Right lobe of liver (tissue), 6 donors: ENCODE measurements around the gene RAI1. TPM values are rescaled to one million over a fixed set of nuclear protein-coding genes. Genes with fewer than 3 reads are reported as not detected.

Source experiments
- ATAC-seq, 4 donors: fragments of 200-7000 bp; cut with Tn5 transposase; one replicate each; pipeline ENCODE4 v1.9.1; 2020; ENCODE audit warnings: mild to moderate bottlenecking in 4 of 4, moderate library complexity in 4 of 4
- DNase-seq, 3 donors: peaks; one replicate each; pipeline ENCODE4 v3.0.0-alpha.2; 2020
- H3K27ac ChIP-seq, 3 donors: fragments of 200-600 bp; one replicate each; pipeline ENCODE4 v1.8.0; 2022
- H3K27me3 ChIP-seq, 2 donors: fragments of 200-600 bp; one replicate each; pipeline ENCODE4 v1.8.0; 2022
- H3K36me3 ChIP-seq, 4 donors: fragments of 200-600 bp; sonication (generic) in 1 of 4; one replicate each; pipeline versions ENCODE4 v1.5.1 to v1.8.0; 2017 to 2022; ENCODE audit warnings: control low read depth in 1 of 4
- H3K4me1 ChIP-seq, 4 donors: fragments of 200-600 bp; sonication (generic) in 1 of 4; one replicate each; pipeline versions ENCODE4 v1.5.1 to v1.8.0; 2017 to 2022; ENCODE audit warnings: control low read depth in 1 of 4
- H3K4me3 ChIP-seq, 3 donors: fragments of 200-600 bp; one replicate each; pipeline ENCODE4 v1.8.0; 2022
- H3K9me3 ChIP-seq, 4 donors: fragments of 200-600 bp; sonication (generic) in 1 of 4; one replicate each; pipeline versions ENCODE4 v1.5.1 to v1.8.0; 2017 to 2022; ENCODE audit warnings: control low read depth in 1 of 4
- POLR2A ChIP-seq: fragments of 450-650 bp; IDR thresholded peaks from one replicate; pipeline ENCODE4 v1.6.1; 2017; ENCODE audit warnings: antibody characterized with exemption, mild to moderate bottlenecking
- WGBS: methylation state at CpG from one replicate; pipeline ENCODE4 v1.1.6; 2018; ENCODE audit warnings: low coverage, low lambda C conversion rate; ENCODE audit not compliant: insufficient coverage; ENCODE audit errors: missing lambda C conversion rate; 5-methylcytosine and 5-hydroxymethylcytosine counted together
- intact Hi-C, 2 donors: fragments of 100-400 bp; cut with DNase I; formaldehyde crosslinking; loops; one replicate each; pipeline versions ENCODE4 v1.11.2 to v1.14.1; 2022
- total RNA-seq, 6 experiments: library from RNA; depleted of rRNA in 2 of 6; stranded (reverse); fragments of >200 nt in 2 of 6; fragmentation: NEBNext Ultra II Directional in 3 of 6; extraction: Animal tissue kit (Norgen Biotek cat#: 25700) in 3 of 6; gene quantifications; one replicate each; pipeline versions ENCODE4 v1.1.0 to v1.2.4, GENCODE V29; 2016 to 2023
- TF ChIP-seq, protein P1 (sequence below), 4 donors: fragments of 200-600 bp in 3 of 4; fragments of 450-650 bp in 1 of 4; IDR thresholded peaks; one replicate each; pipeline versions ENCODE4 v1.5.1 to v1.8.0; 2016 to 2022; ENCODE audit warnings: antibody characterized with exemption in 4 of 4, mild to moderate bottlenecking in 2 of 4
- donor health status: DM: no; HTN: yes; CAD: no.
- donor health status: DM: no; HTN: no; CAD: no.
- donor health status: DM: no; HTN: no; CAD: no.
- donor health status: DM: no; HTN: yes; CAD: no.
- donor health status: DM: no; HTN: yes; CAD: no.

Gene RAI1
- total RNA-seq, 6 experiments from 2014 or later: 6.1 to 14.5 (median 8.4) TPM

- H3K27me3 ChIP-seq: no peaks in the 10 kb centered on the region
- H3K4me1 ChIP-seq: no peaks in the 10 kb centered on the region
- peaks cover 0 to 6% (median 2%) of the 10 kb centered on the region in 4 donors for H3K36me3 ChIP-seq
- no peaks in the 10 kb centered on the region for H3K9me3 ChIP-seq
- intact Hi-C loops: no loop called here
- H3K27ac ChIP-seq: no peak overlapping the region
- TF ChIP-seq, protein P1, sequence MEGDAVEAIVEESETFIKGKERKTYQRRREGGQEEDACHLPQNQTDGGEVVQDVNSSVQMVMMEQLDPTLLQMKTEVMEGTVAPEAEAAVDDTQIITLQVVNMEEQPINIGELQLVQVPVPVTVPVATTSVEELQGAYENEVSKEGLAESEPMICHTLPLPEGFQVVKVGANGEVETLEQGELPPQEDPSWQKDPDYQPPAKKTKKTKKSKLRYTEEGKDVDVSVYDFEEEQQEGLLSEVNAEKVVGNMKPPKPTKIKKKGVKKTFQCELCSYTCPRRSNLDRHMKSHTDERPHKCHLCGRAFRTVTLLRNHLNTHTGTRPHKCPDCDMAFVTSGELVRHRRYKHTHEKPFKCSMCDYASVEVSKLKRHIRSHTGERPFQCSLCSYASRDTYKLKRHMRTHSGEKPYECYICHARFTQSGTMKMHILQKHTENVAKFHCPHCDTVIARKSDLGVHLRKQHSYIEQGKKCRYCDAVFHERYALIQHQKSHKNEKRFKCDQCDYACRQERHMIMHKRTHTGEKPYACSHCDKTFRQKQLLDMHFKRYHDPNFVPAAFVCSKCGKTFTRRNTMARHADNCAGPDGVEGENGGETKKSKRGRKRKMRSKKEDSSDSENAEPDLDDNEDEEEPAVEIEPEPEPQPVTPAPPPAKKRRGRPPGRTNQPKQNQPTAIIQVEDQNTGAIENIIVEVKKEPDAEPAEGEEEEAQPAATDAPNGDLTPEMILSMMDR (IDR thresholded peaks at IDR 0.05): no peak
- no peak for TF ChIP-seq POLR2A
- ATAC-seq (no peak), DNase-seq (no peak)
- H3K4me3 ChIP-seq: no peak overlapping the region
- WGBS: 93% methylated on average over 14 of the region's 31 CpGs
These were observed 113.1 kb downstream of the RAI1 start for GRCh38 chr17:17794382-17794781.

- no peak for ATAC-seq
These were observed 114.0 kb downstream of the RAI1 start for GRCh38 chr17:17795296-17795695.

GRCh38 chr17:17795946-17796786 lies 114.9 kb downstream of the RAI1 start:
- DNase-seq (no peak), ATAC-seq (no peak)
- Histone ChIP-seq H3K9me3 (no peaks in the 10 kb centered on the region), H3K4me1 (no peaks in the 10 kb centered on the region), H3K27me3 (no peaks in the 10 kb centered on the region), H3K4me3 (no peak overlapping the region), H3K36me3 (peaks cover 0 to 6% (median 2%) of the 10 kb centered on the region in 4 donors), H3K27ac (no peak overlapping the region)
- TF ChIP-seq POLR2A: no peak
- TF ChIP-seq, protein P1 (IDR thresholded peaks at IDR 0.05): no peak
- intact Hi-C loops: no loop called here
- WGBS: 87% methylated on average over 4 of the region's 40 CpGs

More at GRCh38 chr17:17795296-17795695, 114.0 kb downstream of the RAI1 start:
- Histone ChIP-seq H3K27ac (no peak overlapping the region), H3K9me3 (no peaks in the 10 kb centered on the region), H3K36me3 (peaks cover 0 to 6% (median 2%) of the 10 kb centered on the region in 4 donors), H3K4me1 (no peaks in the 10 kb centered on the region), H3K4me3 (no peak overlapping the region), H3K27me3 (no peaks in the 10 kb centered on the region)
- WGBS: no CpG with 5 or more reads among the region's 12 CpGs
- TF ChIP-seq, protein P1 (IDR thresholded peaks at IDR 0.05): no peak
- TF ChIP-seq POLR2A: no peak
- DNase-seq: no peak
- intact Hi-C loops: no loop called here

- ATAC-seq (no peak), DNase-seq (no peak)
- Histone ChIP-seq H3K27ac (no peak overlapping the region), H3K9me3 (no peaks in the 10 kb centered on the region), H3K4me1 (no peaks in the 10 kb centered on the region), H3K36me3 (peaks cover 0 to 6% (median 2%) of the 10 kb centered on the region in 4 donors), H3K4me3 (no peak overlapping the region), H3K27me3 (no peaks in the 10 kb centered on the region)
- intact Hi-C loops: no loop called here
- WGBS: no CpG with 5 or more reads among the region's 13 CpGs
- no peak for TF ChIP-seq POLR2A
- TF ChIP-seq, protein P1 (IDR thresholded peaks at IDR 0.05): no peak
These were observed 115.5 kb downstream of the RAI1 start for GRCh38 chr17:17796787-17797061.
